GM21390 (cell line): ENCODE measurements around the gene PLPP7.
"Not testable (repeated sequence)": the region's sequence is repeated elsewhere in the genome, so short reads cannot be mapped to it uniquely, and the experiment has no call there.

Experiments
- ATAC-seq: cut with Tn5 transposase; IDR thresholded peaks from one replicate; pipeline ENCODE4 v1.9.1; 2021; ENCODE audit not compliant: unreplicated experiment

Gene PLPP7

DNA sequence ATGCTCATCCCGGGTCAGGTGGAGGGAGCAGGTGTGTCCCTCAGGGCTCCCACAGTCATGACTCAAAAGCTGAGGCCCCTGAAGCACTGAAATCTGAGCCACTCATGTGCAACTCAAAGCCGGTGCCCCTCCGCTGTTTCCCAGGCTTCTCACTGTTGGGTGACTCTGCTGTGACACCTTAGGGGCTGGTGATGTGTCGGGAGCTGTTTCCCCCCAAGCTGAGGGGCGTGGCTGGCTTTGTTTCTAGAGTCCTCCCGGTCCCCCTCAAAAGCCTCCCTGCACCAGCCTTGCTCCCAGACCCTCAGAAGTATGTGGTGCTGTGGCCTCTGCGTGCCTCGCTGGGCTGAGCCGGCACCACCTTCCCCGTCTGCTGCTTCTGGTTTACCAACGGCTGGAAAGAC lies 39.7 kb downstream of the PLPP7 start:
- ATAC-seq = no peak

DNA sequence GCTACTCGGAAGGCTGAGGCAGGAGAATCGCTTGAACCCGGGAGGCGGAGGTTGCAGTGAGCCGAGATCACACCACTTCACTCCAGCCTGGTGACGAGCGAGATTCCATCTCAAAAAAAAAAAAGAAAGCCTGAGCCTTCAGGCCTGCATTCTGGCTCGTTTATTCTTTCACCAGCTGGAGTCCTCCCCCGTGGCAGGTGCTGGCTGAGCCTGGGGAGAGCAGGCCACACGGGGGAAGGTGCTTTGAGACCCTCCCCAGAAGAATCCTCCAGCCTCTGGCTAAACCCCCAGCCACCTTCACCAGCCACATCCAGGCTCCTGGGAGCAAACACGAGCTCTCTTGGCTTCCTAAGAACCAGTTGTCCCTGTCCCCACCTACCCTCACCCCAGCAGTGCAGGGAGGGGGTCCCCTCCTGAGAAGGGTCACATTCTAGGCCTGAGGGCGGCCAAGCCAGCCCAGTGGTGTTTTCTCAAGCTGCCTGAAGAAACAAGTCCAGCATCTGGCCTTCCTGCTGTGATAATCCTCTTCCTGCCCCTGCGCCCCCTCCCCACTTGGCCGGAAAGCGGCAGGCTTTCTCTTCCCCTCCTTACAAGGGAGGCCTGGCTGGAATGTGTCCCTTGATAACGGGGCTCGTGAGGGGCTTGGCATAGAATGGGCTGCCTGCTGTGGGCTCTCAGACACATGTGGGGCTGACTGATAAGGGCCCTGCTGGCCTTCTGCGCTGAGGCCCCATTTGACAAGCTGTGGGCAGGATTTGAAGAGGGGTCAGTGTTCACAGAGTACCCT lies 41.5 kb downstream of the PLPP7 start:
- ATAC-seq = no peak

DNA sequence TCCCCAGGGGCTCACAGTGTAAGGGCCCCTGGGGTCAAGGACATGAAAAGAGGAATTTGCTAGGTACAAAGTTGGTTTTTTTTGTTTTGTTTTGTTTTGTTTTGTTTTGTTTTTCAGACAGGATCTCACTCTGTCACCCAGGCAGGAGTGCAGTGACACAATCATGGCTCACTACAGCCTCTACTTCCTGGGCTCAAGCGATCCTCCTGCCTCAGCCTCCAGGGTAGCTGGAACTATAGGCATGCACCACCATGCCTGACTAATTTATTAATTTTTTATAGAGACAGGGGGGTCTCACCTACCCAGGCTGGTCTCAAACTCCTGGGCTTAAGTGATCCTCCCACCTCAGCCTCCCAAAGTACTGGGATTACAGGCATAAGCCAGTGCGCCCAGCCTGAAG lies 42.5 kb downstream of the PLPP7 start:
- ATAC-seq = not testable (repeated sequence)

DNA sequence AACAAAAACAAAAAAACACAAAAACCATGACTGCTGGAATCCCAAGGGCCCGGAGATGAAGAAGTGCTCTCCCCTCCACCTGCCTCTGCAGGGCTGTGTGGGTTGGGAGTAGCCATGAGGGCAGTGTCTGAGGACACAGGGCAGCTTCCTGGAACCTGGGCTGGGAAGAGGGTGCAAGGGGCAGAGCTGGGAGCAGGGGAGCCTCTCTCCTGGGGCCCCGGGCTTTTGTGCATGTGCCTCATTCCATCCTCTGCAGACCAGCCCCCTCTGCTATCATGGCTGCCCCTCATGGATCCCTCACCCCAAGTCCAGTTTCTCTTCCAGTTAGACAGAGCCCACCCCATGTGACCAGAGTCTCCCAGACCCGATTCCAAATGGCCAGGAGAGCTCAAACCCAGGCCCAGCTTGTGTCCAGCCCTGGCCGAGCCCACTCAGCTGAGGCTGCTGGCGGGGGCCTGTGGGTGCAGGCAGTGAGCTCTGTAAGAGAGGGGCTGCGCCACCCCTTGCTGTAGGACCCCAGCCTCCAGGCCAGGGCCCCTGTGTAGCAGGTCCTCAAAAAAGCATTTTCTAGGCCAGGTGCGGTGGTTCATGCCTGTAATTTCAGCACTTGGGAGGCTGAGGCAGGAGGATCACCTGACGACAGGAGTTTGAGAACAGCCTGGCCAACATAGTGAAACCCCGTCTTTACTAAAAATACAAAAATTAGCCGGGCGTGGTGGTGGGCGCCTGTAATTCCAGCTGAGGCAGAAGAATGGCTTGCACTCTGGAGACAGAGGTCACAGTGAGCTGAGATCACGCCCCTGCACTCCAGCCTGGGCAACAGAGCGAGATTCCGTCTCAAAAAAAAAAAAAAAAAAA lies 44.5 kb downstream of the PLPP7 start:
- no peak for ATAC-seq

DNA sequence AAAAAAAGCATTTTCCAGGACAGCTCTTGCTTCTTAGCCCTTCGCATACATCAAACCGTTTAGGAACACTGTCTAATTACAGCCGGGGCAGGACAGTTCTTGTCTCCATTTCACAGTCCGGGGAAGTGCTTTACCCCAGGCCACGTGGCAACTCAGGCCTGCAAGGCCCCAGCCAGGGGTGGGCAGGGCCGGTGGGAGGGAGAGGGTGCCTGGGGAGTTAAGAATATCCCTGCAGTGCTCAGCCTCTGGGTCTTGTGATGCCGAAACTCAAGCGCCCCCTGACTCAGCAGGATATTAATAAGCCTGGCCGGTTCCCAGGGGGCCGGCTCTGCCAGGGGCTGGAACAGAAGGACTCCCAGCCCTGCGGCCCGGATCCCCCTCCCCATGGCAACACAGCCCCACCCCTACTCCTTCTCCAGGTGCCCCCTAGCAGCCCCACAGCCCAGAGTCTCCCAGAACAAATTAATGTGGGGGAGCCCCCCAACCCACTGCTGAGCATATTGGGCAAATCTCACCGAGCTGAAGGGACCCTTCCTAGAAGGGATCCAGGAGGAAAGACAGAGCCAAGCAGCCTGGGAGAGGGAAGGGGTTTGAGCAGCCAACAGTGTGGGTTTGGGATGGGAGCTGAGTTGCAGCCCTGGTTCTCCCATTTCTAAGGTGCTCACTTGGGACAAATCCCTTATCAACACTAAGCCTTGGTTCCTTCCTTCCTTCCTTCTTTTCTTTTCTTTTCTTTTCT lies 45.3 kb downstream of the PLPP7 start:
- no peak for ATAC-seq

DNA sequence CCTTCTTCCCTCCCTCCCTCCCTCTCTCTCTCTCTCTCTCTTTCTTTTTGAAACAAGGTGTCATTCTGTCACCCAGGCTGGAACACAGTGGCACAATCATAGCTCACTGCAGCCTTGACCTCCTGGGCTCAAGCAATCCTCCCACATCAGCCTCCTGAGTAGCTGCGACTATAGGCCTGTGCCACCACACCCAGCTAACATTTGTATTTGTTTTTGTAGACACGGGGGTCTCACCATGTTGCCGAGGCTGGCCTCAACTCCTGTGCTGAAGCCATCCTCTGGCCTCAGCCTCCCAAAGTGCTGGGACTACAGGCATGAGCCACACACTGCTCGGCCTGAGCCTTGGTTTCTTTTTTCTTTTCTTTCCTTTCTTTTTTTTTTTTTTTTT lies 45.8 kb downstream of the PLPP7 start:
- ATAC-seq = no peak

DNA sequence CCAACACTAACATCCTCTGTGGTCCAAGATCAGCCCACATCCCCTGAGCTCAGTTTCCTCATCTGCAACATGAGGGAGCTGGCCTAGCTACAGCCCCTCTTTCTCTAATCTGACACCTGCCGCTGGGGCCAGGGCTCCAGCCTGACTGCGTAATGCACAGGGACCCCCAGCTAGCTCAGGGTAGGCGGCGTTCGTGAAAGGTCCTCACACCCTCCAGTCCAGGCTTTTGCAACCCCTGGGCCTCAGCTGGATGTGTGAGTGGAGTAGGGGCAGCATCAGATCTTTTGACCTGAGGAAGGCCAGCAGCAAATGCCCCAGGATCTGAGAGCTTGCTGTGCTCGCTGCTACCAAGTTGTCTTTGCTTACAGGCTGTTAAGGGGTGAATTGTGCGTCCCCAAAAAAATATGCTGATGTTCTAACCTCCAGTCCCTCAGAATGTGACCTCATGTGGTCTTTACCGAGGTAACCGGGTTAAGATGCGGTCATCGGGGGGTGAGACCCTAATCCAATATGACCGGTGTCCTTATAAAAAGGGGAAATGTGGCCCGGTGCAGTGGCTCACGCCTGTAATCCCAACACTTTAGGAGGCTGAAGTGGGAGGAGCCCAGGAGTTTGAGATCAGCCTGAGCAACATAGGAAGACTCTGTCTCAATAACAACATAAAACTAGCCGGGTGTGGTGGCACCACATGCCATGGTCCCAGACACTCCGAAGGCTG lies 47.8 kb downstream of the PLPP7 start:
- ATAC-seq = no peak

DNA sequence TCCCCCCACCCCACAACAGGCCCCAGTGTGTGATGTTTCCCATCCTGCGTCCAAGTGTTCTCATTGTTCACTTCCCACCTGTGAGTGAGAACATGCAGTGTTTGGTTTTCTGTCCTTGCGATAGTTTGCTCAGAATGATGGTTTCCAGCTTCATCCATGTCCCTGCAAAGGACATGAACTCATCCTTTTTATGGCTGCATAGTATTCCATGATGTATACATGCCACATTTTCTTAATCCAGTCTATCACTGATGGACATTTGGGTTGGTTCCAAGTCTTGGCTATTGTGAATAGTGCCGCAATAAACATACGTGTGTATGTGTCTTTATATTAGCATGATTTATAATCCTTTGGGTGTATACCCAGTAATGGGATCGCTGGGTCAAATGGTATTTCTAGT lies 49.7 kb downstream of the PLPP7 start:
- not testable (repeated sequence) for ATAC-seq

DNA sequence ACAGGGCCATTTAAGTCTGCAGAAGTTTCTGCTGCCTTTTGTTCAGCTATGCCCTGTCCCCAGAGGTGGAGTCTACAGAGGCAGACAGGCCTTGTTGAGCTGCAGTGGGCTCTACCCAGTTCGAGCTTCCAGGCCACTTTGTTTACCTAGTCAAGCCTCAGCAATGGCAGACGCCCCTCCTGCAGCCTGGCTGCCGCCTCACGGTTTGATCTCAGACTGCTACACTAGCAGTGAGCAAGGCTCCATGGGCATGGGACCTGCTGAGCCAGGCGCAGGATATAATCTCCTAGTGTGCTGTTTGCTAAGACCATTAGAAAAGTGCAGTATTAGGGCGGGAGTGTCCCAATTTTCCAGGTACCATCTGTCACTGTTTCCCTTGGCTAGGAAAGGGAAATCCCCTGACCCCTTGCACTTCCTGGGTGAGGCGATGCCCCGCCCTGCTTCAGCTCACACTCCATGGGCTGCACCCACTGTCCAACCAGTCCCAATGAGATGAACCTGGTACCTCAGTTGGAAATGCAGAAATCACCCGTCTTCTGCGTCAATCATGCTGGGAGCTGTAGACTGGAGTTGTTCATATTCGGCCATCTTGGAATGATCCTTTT lies 55.5 kb downstream of the PLPP7 start:
- ATAC-seq = not testable (repeated sequence)

DNA sequence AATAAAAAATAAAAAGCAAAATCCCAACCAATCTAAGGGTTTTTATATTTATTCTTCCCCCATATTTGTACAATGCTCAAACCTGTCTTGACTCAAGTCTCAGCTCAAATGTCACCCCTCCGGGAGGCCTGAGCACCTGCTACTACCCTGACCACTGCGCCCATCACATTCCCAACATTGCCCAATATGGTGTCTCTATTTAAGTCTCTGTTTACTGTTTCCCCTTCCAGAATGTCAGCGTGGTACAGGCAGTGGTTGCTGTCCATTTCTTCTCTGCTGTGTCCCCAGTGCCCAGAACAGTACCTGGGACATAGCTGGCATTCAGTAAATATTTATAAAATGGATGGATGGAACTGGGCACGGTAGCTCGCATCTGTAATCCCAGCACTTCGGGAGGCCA lies 57.0 kb downstream of the PLPP7 start:
- no peak for ATAC-seq

DNA sequence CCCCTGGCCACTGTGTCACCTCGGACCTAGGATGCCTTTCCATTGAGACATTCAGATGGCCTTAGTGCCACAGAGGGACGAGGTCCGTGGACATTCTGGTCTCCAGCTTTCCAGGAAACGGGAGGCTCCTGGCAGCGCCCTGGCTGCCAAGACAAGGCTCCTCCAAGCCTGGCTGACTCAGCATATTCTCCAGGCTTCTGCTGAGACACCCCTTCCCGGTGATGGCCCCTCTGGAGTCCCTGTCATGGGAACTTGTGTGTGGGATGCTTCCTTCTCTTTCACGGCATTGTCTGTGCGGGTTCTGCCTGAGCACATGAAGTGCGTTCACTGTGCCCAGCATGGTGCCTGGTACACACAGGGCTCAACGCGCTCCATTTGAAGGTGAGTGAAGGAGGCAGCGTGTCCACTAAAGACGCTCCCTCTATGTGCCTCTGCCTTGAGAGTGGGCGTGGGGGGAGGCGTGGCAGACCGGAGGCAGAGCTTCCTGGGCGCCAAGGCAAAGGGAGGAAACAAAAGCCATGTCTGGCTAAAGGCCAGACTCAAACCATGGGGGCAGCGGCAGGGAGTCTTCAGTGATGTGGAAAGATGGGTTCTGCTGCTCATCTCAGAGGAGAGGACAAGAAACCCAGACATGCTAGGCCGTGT lies 58.0 kb downstream of the PLPP7 start:
- no peak for ATAC-seq

DNA sequence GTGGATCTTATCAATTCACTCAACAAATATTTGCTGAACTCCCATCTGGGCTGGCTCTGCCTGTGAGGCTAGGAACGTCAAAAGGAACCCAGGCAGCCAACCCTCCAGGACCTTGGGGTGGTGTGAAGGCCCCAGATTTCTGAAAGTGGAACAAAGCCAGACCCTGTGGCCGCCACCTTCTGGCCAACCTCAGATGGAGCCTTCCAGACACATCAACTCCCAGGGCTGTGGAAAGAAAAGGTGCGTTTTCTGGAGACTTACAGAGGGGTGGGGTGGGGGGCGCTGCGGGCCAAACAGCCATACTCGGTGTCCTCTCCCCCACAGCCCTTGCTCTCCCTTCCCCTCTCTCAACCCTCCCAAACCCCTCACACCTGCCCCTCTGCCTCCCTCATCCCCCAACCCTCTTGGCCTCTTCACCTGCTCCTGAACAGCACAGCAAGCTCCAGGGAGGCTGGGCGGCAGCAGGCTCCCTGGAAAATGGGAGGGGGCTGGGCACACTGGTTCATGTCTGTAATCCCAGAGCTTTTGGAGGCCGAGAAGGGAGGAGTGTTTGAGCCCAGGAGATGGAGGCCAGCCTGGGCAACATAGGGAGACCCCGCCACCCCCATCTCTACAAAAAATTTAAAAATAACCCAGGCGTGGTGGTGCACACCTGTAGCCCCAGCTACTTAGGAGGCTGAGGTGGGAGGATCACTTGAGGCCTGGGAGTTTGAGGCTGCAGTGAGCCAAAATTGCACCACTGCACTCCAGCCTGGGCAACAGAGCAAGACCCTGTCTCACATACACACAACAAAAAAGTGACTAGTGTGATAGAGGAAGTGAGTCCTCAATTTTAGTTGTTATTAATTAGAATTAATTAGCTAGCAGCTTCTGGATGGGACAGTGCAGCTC lies 59.4 kb downstream of the PLPP7 start:
- no peak for ATAC-seq

DNA sequence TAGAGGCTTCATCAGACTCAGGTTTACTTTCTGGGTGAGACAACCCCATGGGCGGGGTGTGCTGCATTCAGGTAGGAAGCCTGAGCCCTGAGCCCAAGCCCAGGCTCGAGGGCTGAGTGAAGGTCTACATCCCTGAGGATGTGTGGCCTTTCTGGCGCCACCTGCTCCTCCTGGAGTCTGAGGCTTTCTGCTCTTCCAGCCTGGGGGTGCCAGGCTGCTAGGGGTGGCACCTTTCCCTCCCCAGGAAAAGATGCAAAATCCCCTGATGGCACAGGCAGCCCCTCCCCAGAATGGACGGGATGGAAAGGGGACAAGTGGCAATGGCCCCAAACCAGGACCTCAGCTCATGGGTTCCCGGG lies 60.0 kb downstream of the PLPP7 start:
- ATAC-seq = no peak

DNA sequence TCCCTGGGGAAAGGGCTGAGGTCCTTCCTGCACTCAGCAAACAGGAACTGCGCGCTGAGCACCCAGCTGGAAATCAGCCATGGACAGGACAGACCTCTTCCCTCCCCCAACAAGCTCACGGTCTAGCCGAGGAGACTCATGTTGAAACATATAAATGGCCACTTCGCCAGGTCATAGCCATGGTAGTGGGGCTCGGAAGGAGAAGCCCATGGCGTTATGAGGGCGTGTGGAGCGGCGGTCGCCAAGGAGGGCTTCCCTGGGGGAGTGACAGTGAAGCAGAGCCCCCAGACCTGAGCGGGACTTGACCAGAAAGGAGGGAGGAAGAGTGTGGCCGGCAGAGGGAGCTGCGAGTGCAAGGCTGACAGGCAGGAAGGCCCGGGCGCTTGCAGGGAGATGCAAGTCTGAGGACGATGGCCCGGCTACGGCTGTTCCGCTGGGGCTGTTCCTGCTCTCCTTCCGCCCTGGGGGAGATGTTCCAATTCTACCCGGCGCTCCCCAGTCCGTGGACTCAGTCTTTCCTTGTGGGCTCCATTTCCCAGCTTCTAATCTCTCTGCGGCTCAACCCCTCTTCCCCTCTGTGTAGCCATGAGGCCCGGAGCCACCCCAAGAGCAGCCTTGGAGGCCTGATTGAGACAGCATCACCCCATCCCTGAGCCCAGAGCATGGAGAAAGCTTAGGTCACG lies 60.5 kb downstream of the PLPP7 start:
- no peak for ATAC-seq

DNA sequence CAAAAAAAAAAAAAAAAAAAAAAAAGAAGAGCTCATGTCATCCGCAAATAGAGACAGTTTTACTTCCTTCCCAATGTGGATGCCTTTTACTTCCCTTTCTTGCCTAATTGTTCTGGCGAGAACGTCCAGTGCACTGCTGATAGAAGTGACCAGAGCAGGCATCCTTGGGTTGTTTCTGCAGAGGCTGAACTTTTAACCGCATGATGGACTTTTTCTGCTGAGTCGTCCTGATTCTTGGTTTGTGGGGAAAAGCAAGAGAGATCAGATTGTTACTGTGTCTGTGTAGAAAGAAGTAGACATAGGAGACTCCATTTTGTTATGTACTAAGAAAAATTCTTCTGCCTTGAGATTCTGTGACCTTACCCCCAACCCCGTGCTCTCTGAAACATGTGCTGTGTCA lies 67.0 kb downstream of the PLPP7 start:
- not testable (repeated sequence) for ATAC-seq

DNA sequence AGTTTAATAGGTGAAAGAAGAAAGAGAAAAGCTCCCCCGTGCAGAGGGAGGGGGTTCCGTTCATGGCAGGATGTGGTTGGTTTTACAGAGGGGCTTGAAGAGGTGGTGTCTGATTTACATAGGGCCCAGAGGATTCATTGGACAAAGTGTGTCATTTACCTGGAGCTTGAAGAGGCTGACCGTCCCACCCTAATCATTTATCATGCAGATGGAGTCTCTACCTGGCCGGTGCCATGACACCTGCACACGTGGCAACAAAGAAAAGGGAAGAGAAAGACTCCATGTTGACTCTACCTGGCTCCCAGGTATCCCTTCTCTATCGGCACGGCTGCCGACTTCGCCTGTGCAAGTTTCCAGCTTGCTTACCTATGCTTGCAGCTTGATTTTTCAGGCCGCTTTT lies 69.0 kb downstream of the PLPP7 start:
- ATAC-seq = no peak
